Body of pancreas (tissue), 4 donors: ENCODE measurements around the gene PTPN1.

Source experiments
- POLR2A ChIP-seq, 3 donors: fragments of 450-650 bp; IDR thresholded peaks; one replicate each; pipeline ENCODE4 v1.6.1; 2016; ENCODE audit warnings: antibody characterized with exemption in 3 of 3, mild to moderate bottlenecking in 2 of 3
- TF ChIP-seq, protein P1 (sequence below), 7 experiments: fragments of 450-650 bp in 4 of 7; fragments of 200-600 bp in 3 of 7; sonication (generic) in 3 of 7; IDR thresholded peaks; one replicate each; pipeline ENCODE4 v1.5.1; 2016 to 2019; ENCODE audit warnings: antibody characterized with exemption in 7 of 7

GRCh38 chr20:50470264-50470858, 39.8 kb upstream of the PTPN1 start:
- TF ChIP-seq POLR2A (IDR thresholded peaks at IDR 0.05), result no peak
- TF ChIP-seq, protein P1, sequence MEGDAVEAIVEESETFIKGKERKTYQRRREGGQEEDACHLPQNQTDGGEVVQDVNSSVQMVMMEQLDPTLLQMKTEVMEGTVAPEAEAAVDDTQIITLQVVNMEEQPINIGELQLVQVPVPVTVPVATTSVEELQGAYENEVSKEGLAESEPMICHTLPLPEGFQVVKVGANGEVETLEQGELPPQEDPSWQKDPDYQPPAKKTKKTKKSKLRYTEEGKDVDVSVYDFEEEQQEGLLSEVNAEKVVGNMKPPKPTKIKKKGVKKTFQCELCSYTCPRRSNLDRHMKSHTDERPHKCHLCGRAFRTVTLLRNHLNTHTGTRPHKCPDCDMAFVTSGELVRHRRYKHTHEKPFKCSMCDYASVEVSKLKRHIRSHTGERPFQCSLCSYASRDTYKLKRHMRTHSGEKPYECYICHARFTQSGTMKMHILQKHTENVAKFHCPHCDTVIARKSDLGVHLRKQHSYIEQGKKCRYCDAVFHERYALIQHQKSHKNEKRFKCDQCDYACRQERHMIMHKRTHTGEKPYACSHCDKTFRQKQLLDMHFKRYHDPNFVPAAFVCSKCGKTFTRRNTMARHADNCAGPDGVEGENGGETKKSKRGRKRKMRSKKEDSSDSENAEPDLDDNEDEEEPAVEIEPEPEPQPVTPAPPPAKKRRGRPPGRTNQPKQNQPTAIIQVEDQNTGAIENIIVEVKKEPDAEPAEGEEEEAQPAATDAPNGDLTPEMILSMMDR (IDR thresholded peaks at IDR 0.05), result no peak
